AG09319 (cell line): ENCODE results near the gene ZNF320.
"Not testable (repeated sequence)": the region's sequence is repeated elsewhere in the genome, so short reads cannot be mapped to it uniquely, and the experiment has no call there.

Experiments
- DNase-seq: peaks from one replicate; pipeline ENCODE4 v3.0.0-alpha.2; 2010; ENCODE audit warnings: low read depth; ENCODE audit errors: extremely low read depth
- TF ChIP-seq, protein P1 (sequence below): IDR thresholded peaks from 2 replicates; pipeline ENCODE4 v1.5.1; 2011; ENCODE audit warnings: low read depth, mild to moderate bottlenecking, inconsistent platforms, low read length, moderate library complexity

ZNF320 gene

DNA sequence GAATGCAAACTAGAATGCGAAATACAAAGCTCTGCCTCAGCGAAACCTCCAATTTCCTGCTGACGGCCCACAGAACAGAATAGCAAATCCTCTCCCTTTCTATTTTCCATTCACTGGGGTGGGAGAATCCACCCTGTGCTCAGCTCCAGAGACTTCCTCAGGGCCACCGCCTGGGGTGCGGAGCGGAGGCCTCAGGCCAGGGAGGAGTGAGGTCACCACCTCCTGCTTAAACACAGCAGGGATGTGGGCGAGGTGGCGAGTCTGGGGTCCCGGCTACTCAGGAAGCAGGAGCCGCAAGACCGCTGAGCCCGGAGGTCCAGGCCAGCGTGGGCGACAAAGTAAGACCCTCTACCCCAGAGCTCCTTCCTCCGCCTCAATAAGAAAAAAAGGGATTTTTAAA, 666 bp upstream of the ZNF320 start:
- no peak for DNase-seq
- TF ChIP-seq, protein P1, sequence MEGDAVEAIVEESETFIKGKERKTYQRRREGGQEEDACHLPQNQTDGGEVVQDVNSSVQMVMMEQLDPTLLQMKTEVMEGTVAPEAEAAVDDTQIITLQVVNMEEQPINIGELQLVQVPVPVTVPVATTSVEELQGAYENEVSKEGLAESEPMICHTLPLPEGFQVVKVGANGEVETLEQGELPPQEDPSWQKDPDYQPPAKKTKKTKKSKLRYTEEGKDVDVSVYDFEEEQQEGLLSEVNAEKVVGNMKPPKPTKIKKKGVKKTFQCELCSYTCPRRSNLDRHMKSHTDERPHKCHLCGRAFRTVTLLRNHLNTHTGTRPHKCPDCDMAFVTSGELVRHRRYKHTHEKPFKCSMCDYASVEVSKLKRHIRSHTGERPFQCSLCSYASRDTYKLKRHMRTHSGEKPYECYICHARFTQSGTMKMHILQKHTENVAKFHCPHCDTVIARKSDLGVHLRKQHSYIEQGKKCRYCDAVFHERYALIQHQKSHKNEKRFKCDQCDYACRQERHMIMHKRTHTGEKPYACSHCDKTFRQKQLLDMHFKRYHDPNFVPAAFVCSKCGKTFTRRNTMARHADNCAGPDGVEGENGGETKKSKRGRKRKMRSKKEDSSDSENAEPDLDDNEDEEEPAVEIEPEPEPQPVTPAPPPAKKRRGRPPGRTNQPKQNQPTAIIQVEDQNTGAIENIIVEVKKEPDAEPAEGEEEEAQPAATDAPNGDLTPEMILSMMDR, result no peak

DNA sequence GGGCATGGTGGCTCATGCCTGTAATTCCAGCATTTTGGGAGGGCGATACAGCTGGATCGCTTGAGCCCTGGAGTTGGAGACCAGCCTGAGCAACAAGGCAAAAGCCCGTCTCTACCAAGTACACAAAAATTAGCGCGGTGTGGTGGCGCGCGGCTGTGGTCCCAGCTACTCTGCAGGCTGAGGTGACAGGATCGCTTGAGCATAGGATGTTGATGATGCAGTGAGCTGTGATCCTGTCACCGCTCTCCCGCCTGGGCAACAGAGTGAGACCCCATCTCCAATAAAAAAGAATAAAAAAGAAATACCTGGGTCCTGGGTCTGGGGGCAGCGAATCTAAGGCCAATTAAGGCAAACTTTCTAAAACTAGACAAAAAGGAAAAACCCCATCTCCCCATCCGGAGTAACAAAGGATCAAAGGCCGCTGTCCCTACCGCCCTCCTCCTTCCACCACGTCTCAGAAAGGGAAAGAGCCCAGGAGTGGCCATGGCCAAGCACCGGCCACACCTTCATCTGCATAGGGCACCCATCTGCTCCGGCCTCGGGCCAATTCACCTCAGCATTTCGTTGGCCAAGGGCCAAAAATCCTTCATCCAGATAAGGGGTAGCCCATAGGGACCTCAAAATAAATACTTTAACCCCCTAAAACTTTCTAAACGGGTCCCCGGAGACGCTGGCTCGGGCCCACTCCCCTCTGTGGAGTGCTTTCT, 851 bp downstream of the ZNF320 start:
- DNase-seq, result no peak
- TF ChIP-seq, protein P1, result no peak

DNA sequence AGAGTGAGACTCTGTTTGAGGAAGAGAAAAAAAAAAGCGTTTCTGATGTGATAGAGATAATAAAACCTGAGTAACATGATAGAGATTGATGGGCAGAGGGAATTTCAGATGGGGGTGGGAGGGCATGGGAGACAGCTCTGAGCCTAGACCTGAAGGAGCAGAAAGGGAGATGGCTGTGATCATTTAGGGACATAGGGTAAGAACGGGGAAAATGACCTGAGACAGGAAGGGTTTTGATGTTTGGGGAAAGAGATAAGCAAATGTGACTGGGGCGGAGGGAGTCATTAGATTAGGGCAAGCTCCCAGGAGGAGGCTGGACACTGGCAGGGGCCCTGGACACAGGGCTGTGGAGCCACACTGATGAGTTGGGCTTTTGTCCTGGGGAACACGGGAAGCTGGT, 6.1 kb downstream of the ZNF320 start:
- DNase-seq, result no peak
- TF ChIP-seq, protein P1, result no peak

DNA sequence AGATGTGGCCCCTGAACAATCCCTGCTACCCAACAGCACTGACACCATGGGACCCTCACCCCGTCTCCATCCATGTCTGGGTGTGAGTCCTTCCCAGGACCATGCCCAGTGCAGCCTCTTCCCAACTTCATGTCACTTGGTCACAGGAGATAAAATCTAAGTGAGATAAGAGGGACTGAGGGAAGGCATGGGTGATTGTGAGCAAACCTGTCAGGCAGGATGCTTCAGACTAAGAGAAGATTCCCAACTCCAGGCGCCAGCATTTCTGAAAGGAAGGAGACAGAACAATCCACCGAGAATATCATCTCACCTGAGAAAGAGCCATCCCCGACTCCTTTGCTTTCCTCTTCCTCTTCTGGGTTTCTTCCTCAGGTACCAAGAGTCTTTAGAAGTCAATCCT, 7.5 kb downstream of the ZNF320 start:
- no peak for DNase-seq
- TF ChIP-seq, protein P1, result no peak

DNA sequence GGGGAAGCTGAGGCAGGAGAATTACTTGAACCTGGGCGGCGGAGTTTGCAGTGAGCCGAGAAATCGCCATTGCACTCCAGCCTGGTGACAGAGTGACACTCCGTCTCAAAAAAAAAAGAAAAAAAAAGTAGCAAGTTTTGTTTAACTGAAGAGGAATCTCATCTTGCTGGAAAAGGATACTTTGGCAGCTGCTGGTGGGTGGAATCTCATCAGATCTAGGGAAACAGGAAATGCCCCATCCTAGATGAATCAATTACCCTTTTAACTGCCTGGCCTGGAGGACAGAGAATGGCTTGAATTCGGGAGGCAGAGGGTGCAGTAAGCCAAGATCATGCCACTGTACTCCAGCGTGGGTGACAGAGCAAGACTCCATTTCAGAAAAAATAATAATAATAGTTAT, 8.4 kb downstream of the ZNF320 start:
- TF ChIP-seq, protein P1, result no peak
- DNase-seq, result no peak

DNA sequence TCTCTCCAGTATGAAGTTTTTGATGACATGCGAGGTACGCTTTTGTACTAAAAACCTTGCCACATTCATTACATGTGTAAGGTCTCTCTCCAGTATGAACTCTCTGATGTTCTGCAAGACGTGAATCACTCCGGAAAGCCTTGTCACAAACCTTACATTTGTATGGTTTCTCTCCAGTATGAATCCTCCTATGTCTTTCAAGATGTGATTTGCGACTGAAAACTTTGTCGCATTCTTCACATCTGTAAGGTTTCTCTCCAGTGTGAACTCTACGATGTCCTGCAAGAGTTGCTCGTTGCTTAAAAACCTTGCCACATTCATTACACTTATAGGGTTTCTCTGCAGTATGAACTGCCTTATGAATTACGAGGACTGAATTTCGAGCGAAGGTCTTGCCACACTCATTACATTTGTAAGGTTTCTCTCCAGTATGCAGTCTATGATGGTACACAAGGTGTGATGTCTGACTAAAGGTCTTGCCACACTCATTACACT, 16.5 kb downstream of the ZNF320 start:
- no peak for DNase-seq
- TF ChIP-seq, protein P1, result no peak

DNA sequence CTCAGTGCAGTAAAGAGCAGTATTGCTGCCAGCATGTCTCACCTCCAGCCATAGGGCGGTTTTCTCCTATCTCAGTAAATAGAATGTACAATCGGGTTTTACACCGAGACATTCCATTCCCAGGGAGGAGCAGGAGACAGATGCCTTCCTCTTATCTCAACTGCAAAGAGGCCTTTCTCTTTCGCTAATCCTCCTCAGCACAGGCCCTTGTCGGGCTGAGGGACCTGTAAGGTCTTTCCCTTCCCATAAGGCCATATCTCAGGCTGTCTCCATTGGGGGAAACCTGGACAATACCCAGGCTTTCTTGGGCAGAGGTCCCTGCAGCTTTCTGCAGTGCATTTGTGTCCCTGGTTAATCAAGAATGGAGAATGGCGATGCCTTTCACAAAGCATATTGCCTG, 24.4 kb downstream of the ZNF320 start:
- DNase-seq, result not testable (repeated sequence)

DNA sequence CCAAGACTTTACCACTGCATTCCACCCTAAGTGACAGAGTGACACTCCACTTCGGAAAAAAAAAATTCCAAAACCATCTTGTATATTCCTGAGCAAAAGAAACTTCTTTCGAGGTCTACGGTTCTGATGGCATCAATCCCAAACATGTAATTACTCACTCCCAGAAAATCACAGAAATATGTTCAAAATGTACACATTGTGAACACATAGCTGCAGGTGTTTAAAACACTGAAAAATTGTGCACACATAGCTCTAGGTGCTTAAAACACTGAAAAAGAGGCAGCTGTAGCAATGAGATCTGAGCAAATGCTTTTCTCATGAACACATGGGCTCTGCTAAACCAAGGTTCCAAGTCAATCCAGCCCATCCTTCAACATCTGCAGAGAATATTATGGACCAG, 26.0 kb downstream of the ZNF320 start:
- TF ChIP-seq, protein P1, result no peak

DNA sequence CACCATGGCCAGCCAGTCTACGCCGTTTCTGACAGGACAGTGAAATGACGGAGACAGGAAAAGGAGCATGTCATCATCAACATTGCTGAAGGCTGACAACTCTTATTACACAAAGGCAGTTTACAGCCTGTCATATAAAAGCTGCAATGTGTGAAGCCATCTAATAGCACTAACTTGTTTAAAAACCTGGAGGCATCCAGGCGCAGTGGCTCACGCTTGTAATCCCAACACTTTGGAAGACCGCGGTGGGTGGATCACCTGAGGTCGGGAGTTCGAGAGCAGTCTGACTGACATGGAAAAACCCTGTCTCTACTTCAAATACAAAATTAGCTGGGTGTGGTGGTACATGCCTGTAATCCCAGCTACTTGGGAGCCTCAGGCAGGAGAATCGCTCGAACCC, 29.4 kb downstream of the ZNF320 start:
- not testable (repeated sequence) for DNase-seq

More for the DNA sequence above, 26.0 kb downstream of the ZNF320 start:
- no peak for DNase-seq

DNA sequence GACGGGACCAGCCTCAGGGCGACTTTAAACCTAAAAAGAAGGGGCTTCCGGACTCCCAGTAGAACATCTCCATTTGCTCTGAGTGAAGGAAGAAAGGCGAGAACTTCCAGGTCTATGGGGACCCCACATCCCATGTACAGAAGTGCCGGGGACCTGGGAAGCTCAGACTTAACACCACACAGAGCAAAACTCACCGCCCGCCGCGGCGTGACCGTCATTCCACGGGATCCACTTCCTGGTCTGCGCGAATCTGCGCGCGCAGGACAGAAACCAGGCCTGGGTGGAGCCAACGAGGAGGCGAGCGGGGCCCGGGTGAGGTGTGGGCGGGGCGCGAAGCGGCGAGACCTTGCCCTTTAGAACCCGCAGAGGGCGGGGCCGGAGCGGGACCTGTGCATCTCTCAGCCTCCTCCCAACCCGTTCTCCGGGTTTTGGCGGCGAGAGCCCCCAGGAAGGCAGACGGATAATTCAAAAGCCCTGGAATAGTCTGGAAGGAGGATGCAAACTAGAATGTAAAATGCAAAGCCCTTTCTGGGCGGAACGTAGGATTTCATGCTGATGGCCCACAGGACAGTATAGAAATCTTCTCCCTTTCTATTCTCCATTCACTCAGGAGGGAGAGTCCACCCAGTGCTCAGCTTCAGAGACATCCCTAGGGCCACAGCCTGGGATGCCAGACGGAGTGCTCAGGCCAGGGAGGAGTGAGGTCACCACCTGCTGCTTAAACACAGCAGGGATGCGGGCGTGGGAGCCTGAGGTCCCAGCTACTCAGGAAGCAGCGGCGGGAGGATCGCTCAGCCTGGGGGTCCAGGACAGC, 39.9 kb downstream of the ZNF320 start, which contains the start of gene ZNF468:
Gene ZNF468 (minus strand): TSS at position 242 of the 814 bp plus-strand sequence. CDS start 3,347 bp downstream, outside the sequence.
- DNase-seq, result peak; percentile 16
